ENCODE results near the gene SMC2.

Gene SMC2

GRCh38 chr9:104074876-104075275, 19.2 kb upstream of the SMC2 start:
- peak; percentile 76 for DNase-seq (ENCODE audit: low read depth)
- TF ChIP-seq CTCF (conservative IDR thresholded peaks at IDR 0.05; ENCODE audit: control insufficient read depth, insufficient read depth, low read depth, low read length) = no peak
- no peak overlapping the region for H3K4me3 ChIP-seq (ENCODE audit: control insufficient read depth, low read depth, low read length)

GRCh38 chr9:104075801-104076753, 18.0 kb upstream of the SMC2 start:
- peak; percentile 13 for TF ChIP-seq CTCF (conservative IDR thresholded peaks at IDR 0.05; ENCODE audit: control insufficient read depth, insufficient read depth, low read depth, low read length)
- DNase-seq (ENCODE audit: low read depth) = peak; percentile 87
- no peak overlapping the region for H3K4me3 ChIP-seq (ENCODE audit: control insufficient read depth, low read depth, low read length)

GRCh38 chr9:104078596-104078995, 15.5 kb upstream of the SMC2 start:
- no peak for TF ChIP-seq CTCF (conservative IDR thresholded peaks at IDR 0.05; ENCODE audit: control insufficient read depth, insufficient read depth, low read depth, low read length)
- DNase-seq (ENCODE audit: low read depth) = no peak
- no peak overlapping the region for H3K4me3 ChIP-seq (ENCODE audit: control insufficient read depth, low read depth, low read length)

- no peak overlapping the region for H3K4me3 ChIP-seq (ENCODE audit: control insufficient read depth, low read depth, low read length)
- DNase-seq (ENCODE audit: low read depth) = no peak
- no peak for TF ChIP-seq CTCF (conservative IDR thresholded peaks at IDR 0.05; ENCODE audit: control insufficient read depth, insufficient read depth, low read depth, low read length)
Observed at GRCh38 chr9:104080983-104081382, 13.1 kb upstream of the SMC2 start.

GRCh38 chr9:104082168-104082567, 11.9 kb upstream of the SMC2 start:
- no peak overlapping the region for H3K4me3 ChIP-seq (ENCODE audit: control insufficient read depth, low read depth, low read length)
- no peak for DNase-seq (ENCODE audit: low read depth)
- no peak for TF ChIP-seq CTCF (conservative IDR thresholded peaks at IDR 0.05; ENCODE audit: control insufficient read depth, insufficient read depth, low read depth, low read length)

GRCh38 chr9:104085525-104085924, 8.6 kb upstream of the SMC2 start:
- no peak for DNase-seq (ENCODE audit: low read depth)
- no peak for TF ChIP-seq CTCF (conservative IDR thresholded peaks at IDR 0.05; ENCODE audit: control insufficient read depth, insufficient read depth, low read depth, low read length)
- no peak overlapping the region for H3K4me3 ChIP-seq (ENCODE audit: control insufficient read depth, low read depth, low read length)
